Hepatocyte (in vitro differentiated cells): ENCODE data around the gene FZR1. TPM values are rescaled to one million over a fixed set of nuclear protein-coding genes. Genes with fewer than 3 reads are reported as not detected.

ENCODE experiments used
- DNase-seq: peaks from one replicate; pipeline ENCODE4 v3.0.0-alpha.2; 2016; ENCODE audit warnings: low spot score
- H2AFZ ChIP-seq: fragments of 200-600 bp; sonication (generic); 2 replicates; pipeline ENCODE4 v1.6.0; 2016; ENCODE audit warnings: antibody characterized with exemption, mild to moderate bottlenecking
- H3K27ac ChIP-seq: fragments of 200-600 bp; sonication (generic); 2 replicates; pipeline ENCODE4 v1.5.1; 2016; ENCODE audit warnings: mild to moderate bottlenecking
- H3K27me3 ChIP-seq: fragments of 200-600 bp; sonication (generic); 2 replicates; pipeline ENCODE4 v1.6.1; 2016
- H3K36me3 ChIP-seq: fragments of 200-600 bp; sonication (generic); replicated peaks from 2 replicates; pipeline ENCODE4 v1.5.1; 2016; ENCODE audit warnings: low read depth; ENCODE audit not compliant: insufficient read depth
- H3K4me1 ChIP-seq: fragments of 200-600 bp; sonication (generic); 2 replicates; pipeline ENCODE4 v1.5.1; 2016; ENCODE audit warnings: mild to moderate bottlenecking, moderate library complexity; ENCODE audit not compliant: insufficient read depth
- H3K4me2 ChIP-seq: fragments of 200-600 bp; sonication (generic); 2 replicates; pipeline ENCODE4 v1.6.0; 2016
- H3K4me3 ChIP-seq: fragments of 200-600 bp; sonication (generic); 2 replicates; pipeline ENCODE4 v1.5.1; 2016; ENCODE audit warnings: mild to moderate bottlenecking
- H3K79me2 ChIP-seq: fragments of 200-600 bp; sonication (generic); 2 replicates; pipeline ENCODE4 v1.6.0; 2017; ENCODE audit warnings: mild to moderate bottlenecking
- H3K9me2 ChIP-seq: fragments of 200-600 bp; sonication (generic); replicated peaks from 2 replicates; pipeline ENCODE4 v1.6.0; 2017; ENCODE audit warnings: mild to moderate bottlenecking; ENCODE audit not compliant: insufficient read depth
- H3K9me3 ChIP-seq: fragments of 200-600 bp; sonication (generic); 2 replicates; pipeline ENCODE4 v1.5.1; 2016; ENCODE audit warnings: low read depth, mild to moderate bottlenecking
- H4K20me1 ChIP-seq: fragments of 200-600 bp; sonication (generic); 2 replicates; pipeline ENCODE4 v1.6.0; 2016; ENCODE audit warnings: mild to moderate bottlenecking; ENCODE audit not compliant: insufficient read depth, poor library complexity, severe bottlenecking
- CTCF ChIP-seq: fragments of 200-600 bp; sonication (generic); IDR thresholded peaks from 2 replicates; pipeline ENCODE4 v1.5.1; 2016; ENCODE audit warnings: antibody characterized with exemption, mild to moderate bottlenecking; ENCODE audit not compliant: poor library complexity
- EZH2 ChIP-seq: fragments of 200-600 bp; sonication (generic); IDR thresholded peaks from 2 replicates; pipeline ENCODE4 v1.6.1; 2016; ENCODE audit warnings: antibody characterized with exemption, mild to moderate bottlenecking, borderline replicate concordance
- EZH2phosphoT487 ChIP-seq: fragments of 200-600 bp; sonication (generic); IDR thresholded peaks from one replicate; pipeline ENCODE4 v1.6.1; 2018; ENCODE audit warnings: antibody characterized with exemption, mild to moderate bottlenecking, low read depth, moderate library complexity; ENCODE audit not compliant: unreplicated experiment, severe bottlenecking
- WGBS: methylation state at CpG from one replicate; pipeline ENCODE4 v1.1.6; 2016; ENCODE audit warnings: low lambda C conversion rate; ENCODE audit errors: missing lambda C conversion rate; 5-methylcytosine and 5-hydroxymethylcytosine counted together
- polyA plus RNA-seq: library from polyadenylated mRNA; unstranded; fragments of >200 nt; fragmentation: Nextera tagmentation; extraction: Ambion mirVana; gene quantifications from 2 replicates; pipeline ENCODE4 v1.2.1, GENCODE V29; 2016
- total RNA-seq: library from RNA; depleted of rRNA; stranded (reverse); fragments of >200 nt; gene quantifications from 2 replicates; pipeline ENCODE4 v1.2.3, GENCODE V29; 2014

The FZR1 gene
- total and polyA plus RNA-seq, 2 experiments from 2014 or later = 32.1 to 51.0 TPM

GRCh38 chr19:3476830-3477229 is 29.3 kb upstream of the FZR1 start:
- H3K36me3 ChIP-seq = no peaks in the 10 kb centered on the region
- WGBS = 73% methylated on average over 2 of the region's 2 CpGs

GRCh38 chr19:3477506-3477905 is 28.6 kb upstream of the FZR1 start:
- Histone ChIP-seq H3K4me2 (no peak overlapping the region), H3K9me2 (no peaks in the 10 kb centered on the region), H3K36me3 (no peaks in the 10 kb centered on the region), H3K27me3 (no peaks in the 10 kb centered on the region), H3K9me3 (no peaks in the 10 kb centered on the region), H4K20me1 (no peaks in the 10 kb centered on the region), H3K4me3 (no peak overlapping the region), H3K79me2 (no peaks in the 10 kb centered on the region), H2AFZ (no peak overlapping the region), H3K4me1 (peaks cover 19% of the 10 kb centered on the region), H3K27ac (no peak overlapping the region)
- TF ChIP-seq EZH2phosphoT487 = no peak
- TF ChIP-seq EZH2 = no peak
- TF ChIP-seq CTCF = no peak
- no peak for DNase-seq

More at GRCh38 chr19:3476830-3477229, 29.3 kb upstream of the FZR1 start:
- Histone ChIP-seq H3K27ac (no peak overlapping the region), H3K79me2 (no peaks in the 10 kb centered on the region), H4K20me1 (no peaks in the 10 kb centered on the region), H3K27me3 (no peaks in the 10 kb centered on the region), H3K4me1 (peaks cover 19% of the 10 kb centered on the region), H3K9me2 (no peaks in the 10 kb centered on the region), H2AFZ (no peak overlapping the region), H3K4me2 (no peak overlapping the region), H3K9me3 (no peaks in the 10 kb centered on the region), H3K4me3 (no peak overlapping the region)
- no peak for DNase-seq
- no peak for TF ChIP-seq CTCF
- TF ChIP-seq EZH2phosphoT487 = no peak
- TF ChIP-seq EZH2 = no peak

GRCh38 chr19:3477951-3478350 is 28.2 kb upstream of the FZR1 start:
- no peak overlapping the region for H3K4me3 ChIP-seq
- no peaks in the 10 kb centered on the region for H3K9me3 ChIP-seq
- no peak for DNase-seq
- no peaks in the 10 kb centered on the region for H3K36me3 ChIP-seq
- no peak overlapping the region for H3K27ac ChIP-seq
- no peaks in the 10 kb centered on the region for H3K79me2 ChIP-seq
- H2AFZ ChIP-seq = no peak overlapping the region
- H3K4me1 ChIP-seq = peaks cover 16% of the 10 kb centered on the region
- H3K4me2 ChIP-seq = no peak overlapping the region
- TF ChIP-seq EZH2phosphoT487 (no peak), CTCF (no peak), EZH2 (no peak)
- no peaks in the 10 kb centered on the region for H3K27me3 ChIP-seq
- 83% methylated on average over 2 of the region's 2 CpGs for WGBS
- H4K20me1 ChIP-seq = no peaks in the 10 kb centered on the region
- no peaks in the 10 kb centered on the region for H3K9me2 ChIP-seq

GRCh38 chr19:3478409-3479176 is 27.5 kb upstream of the FZR1 start:
- no peak for TF ChIP-seq EZH2phosphoT487
- no peak for TF ChIP-seq EZH2
- no peak for TF ChIP-seq CTCF
- peak overlapping the region; percentile 41 for H3K4me2 ChIP-seq

More at GRCh38 chr19:3478409-3479176, 27.5 kb upstream of the FZR1 start:
- peaks cover 10% of the 10 kb centered on the region for H3K4me1 ChIP-seq
- no peaks in the 10 kb centered on the region for H3K9me3 ChIP-seq
- no peak overlapping the region for H3K27ac ChIP-seq
- H3K9me2 ChIP-seq = no peaks in the 10 kb centered on the region
- DNase-seq = no peak
- no peak overlapping the region for H2AFZ ChIP-seq
- WGBS = 60% methylated on average over 16 of the region's 27 CpGs
- no peaks in the 10 kb centered on the region for H4K20me1 ChIP-seq
- H3K36me3 ChIP-seq = no peaks in the 10 kb centered on the region
- no peaks in the 10 kb centered on the region for H3K79me2 ChIP-seq
- no peaks in the 10 kb centered on the region for H3K27me3 ChIP-seq
- H3K4me3 ChIP-seq = no peak overlapping the region
